VCaP (cell line): ENCODE results near the gene YIPF5.

Source experiments
- H3K27ac ChIP-seq: fragments of 450-650 bp; 2 replicates; pipeline ENCODE4 v1.5.1; 2017
- CTCF ChIP-seq: fragments of 450-650 bp; conservative IDR thresholded peaks from 2 replicates; pipeline ENCODE4 v1.5.1; 2017; ENCODE audit warnings: mild to moderate bottlenecking, moderate library complexity

YIPF5 gene

GRCh38 chr5:144125163-144125726, 45.2 kb downstream of the YIPF5 start:
- TF ChIP-seq CTCF, result no peak
- H3K27ac ChIP-seq, result peak overlapping the region; percentile 48

GRCh38 chr5:144122641-144123040, 47.8 kb downstream of the YIPF5 start:
- no peak for TF ChIP-seq CTCF
- no peak overlapping the region; the same call in 1 of the 2 replicates for H3K27ac ChIP-seq

GRCh38 chr5:144122081-144122480, 48.4 kb downstream of the YIPF5 start:
- no peak overlapping the region for H3K27ac ChIP-seq
- TF ChIP-seq CTCF, result no peak

DNA sequence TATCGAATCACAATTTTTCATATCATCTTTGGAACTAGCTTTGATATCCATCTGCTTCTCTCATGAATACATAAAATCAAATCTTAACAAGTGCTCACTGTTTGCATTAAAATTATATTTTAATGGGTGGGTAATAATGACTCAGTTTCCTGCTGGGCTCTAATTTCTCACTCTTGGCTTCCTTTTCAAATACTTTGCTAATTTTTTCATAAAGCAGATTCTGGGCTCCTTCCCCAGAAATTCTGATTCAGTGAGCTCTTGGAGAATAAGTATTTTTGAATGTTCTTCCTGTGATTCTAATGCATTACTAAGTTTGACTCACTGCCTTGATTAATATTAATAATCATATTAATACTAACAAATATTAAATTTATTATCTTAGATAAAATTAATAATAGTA, 48.9 kb downstream of the YIPF5 start:
- no peak for TF ChIP-seq CTCF

DNA sequence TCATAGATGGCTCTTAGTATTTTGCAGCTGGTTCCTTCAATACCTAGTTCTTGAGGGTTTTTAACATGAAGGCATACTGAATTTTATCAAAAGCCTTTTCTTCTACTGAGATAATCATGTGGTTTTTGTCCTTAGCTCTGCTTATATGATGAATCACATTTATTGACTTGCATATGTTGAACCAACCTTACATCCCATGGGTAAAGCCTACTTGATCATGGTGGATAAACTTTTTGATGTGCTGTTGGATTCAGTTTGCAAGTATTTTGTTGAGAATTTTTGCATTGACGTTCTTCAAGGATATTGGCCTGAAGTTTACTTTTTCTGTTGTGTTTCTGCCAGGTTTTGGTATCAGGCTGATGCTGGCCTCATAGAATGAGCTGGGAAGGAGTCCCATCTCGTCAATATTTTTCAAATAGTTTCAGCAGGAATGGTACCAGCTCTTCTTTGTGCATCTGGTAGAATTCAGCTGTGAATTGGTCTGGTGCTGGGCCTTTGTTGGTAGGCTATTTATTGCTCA, 49.7 kb downstream of the YIPF5 start:
- TF ChIP-seq CTCF, result no peak

More for the DNA sequence above, 48.9 kb downstream of the YIPF5 start:
- no peak overlapping the region for H3K27ac ChIP-seq

DNA sequence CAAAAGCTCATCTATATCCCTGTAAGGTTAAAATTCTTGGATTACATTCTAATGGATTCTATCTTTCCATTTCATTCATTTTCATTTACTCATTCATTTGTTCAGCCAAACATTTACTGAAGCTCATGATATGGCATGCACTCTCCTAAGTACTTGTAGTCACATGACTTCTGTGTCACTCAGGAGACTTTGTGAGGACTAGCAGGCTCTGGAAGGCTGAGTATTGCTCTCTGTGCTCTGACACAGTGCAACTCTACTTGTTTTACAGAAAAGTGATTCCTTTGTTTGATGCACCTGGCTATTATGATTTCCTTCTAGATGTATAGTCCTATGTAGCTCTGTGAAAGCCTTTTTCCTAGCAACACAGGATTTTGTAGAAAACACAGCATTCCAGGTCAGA, 53.0 kb downstream of the YIPF5 start:
- H3K27ac ChIP-seq, result peak overlapping the region; percentile 78; the same call in 1 of the 2 replicates
- no peak for TF ChIP-seq CTCF

More for the DNA sequence above, 49.7 kb downstream of the YIPF5 start:
- no peak overlapping the region for H3K27ac ChIP-seq

DNA sequence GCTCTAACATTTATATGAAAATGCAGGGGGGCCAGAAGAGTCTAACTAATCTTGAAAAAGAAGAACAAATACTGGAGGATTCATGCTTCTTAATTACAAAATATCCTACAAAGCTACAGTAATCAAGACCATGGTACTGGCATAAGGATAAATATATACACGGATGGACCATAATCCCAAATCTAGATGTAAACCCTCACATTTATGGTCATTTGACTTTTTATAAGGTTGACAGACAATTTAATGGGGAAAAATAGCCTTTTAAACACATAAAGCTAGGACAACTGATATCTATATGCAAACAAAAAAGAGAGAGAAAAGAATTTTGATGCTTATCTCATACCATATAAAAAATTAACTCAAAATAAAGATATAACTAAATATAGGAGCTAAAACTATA, 55.9 kb downstream of the YIPF5 start:
- H3K27ac ChIP-seq, result peak overlapping the region; percentile 78
- no peak for TF ChIP-seq CTCF
